CD4-positive, alpha-beta T cell treated with Interferon alpha-2 for 1 hour (primary cell): ENCODE measurements around the gene CST11.
A peak's percentile ranks its signal among the peaks of the same experiment; 100 is the strongest.

Experiments used
- DNase-seq, 2 donors: peaks; one replicate each; pipeline ENCODE4 v3.0.0-alpha.2; 2020 to 2022

CST11 gene

GRCh38 chr20:23453549-23454543 lies 1.2 kb upstream of the CST11 start:
- DNase-seq, result no peak

- DNase-seq, result no peak
These were observed 654 bp downstream of the CST11 start for GRCh38 chr20:23451956-23452487.

- DNase-seq, result no peak
These were observed 1.8 kb downstream of the CST11 start for GRCh38 chr20:23450877-23451276.

GRCh38 chr20:23449421-23449820 lies 3.3 kb downstream of the CST11 start:
- DNase-seq, result peak in 1 of 2 donors; percentile 5

GRCh38 chr20:23448167-23448566 lies 4.5 kb downstream of the CST11 start:
- no peak for DNase-seq

- DNase-seq, result peak in 1 of 2 donors; percentile 29
These were observed 6.2 kb downstream of the CST11 start for GRCh38 chr20:23446505-23446904.

- no peak for DNase-seq
These were observed 7.0 kb downstream of the CST11 start for GRCh38 chr20:23445596-23446217.

- no peak for DNase-seq
These were observed 7.8 kb downstream of the CST11 start for GRCh38 chr20:23444859-23445258.

- DNase-seq, result no peak
These were observed 10.2 kb downstream of the CST11 start for GRCh38 chr20:23442436-23442835.

- DNase-seq, result peak; percentile 60 to 71
These were observed 10.8 kb downstream of the CST11 start for GRCh38 chr20:23441850-23442313.

- DNase-seq, result no peak
These were observed 12.7 kb downstream of the CST11 start for GRCh38 chr20:23440004-23440403.

GRCh38 chr20:23438661-23439060 lies 14.0 kb downstream of the CST11 start:
- DNase-seq, result no peak

GRCh38 chr20:23437126-23437899 lies 15.4 kb downstream of the CST11 start:
- no peak for DNase-seq

- DNase-seq, result no peak
These were observed 16.0 kb downstream of the CST11 start for GRCh38 chr20:23436681-23437080.

- DNase-seq, result no peak
These were observed 16.8 kb downstream of the CST11 start for GRCh38 chr20:23435626-23436539.

- DNase-seq, result no peak
These were observed 18.0 kb downstream of the CST11 start for GRCh38 chr20:23434521-23435313.

GRCh38 chr20:23433628-23434027 lies 19.0 kb downstream of the CST11 start:
- no peak for DNase-seq

- DNase-seq, result no peak
These were observed 27.5 kb downstream of the CST11 start for GRCh38 chr20:23425129-23425528.

GRCh38 chr20:23420943-23421931 lies 31.4 kb downstream of the CST11 start, which contains the start of gene NAPB:
Gene NAPB, minus strand, starts transcription at chr20:23421488. Its CDS starts 86 bp downstream, at chr20:23421402.
- peak; percentile 91 to 94 for DNase-seq
